ENCODE results near the gene DGCR6L.
"Not testable (repeated sequence)": the region's sequence is repeated elsewhere in the genome, so short reads cannot be mapped to it uniquely, and the experiment has no call there.

Gene DGCR6L

DNA sequence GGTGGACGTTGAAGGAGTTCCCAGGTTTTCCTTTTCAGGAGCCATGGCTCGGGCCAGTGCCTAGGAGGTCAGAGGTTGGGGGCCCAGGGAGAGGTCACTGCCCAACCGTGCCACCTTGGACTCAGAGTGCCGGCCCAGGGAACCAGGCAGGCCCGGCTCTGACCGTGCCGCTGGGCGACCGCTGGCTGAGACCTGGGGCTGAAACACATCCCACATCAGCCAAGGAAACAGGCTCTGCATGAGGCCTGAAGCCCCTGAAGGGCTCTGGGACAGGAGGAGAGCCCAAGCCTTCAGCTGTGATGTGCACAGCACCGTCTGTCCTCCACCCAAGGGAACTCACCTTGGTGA, 29.8 kb downstream of the DGCR6L start:
- DNase-seq, result no peak

DNA sequence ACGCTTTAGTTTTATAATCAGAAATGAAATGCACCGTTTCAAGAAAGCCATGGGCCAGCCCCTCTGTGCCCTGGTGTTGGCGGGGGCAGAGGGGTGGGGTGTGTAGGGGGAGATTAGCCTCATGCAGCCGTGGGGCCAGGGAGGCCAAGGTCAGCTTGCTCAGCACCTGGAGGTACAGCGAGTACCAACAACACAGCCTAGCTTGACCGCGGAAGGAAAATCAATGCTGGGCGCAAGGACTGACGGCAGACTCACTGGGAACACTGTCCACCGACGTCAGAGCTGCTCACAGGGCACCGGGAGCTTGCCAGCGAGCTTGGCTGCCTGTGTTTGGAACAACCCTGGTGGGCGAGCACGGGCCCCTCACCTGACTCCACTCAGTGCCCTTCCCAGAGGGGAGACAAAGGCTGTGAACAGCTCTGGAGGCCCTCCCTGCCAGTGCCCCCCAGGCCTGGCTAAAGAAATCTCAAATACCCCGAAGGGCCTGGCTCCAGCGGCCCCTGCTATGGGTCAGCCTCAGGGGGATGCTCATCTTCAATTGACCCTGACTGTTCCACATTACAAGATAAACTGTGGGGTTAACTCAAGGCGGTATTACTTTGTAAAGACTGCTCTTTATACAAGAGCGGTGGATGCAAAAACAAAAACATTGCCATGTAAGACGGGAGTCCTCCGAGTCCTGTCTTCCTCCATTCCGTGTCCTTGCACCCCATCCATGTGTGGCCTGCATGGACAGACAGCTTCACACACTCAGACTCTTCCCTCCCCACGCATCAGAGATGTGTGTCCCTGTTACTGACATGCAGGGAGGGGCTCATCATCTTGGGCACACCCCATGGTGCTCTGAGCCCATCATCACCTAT, 30.4 kb downstream of the DGCR6L start:
- DNase-seq, result not testable (repeated sequence)

DNA sequence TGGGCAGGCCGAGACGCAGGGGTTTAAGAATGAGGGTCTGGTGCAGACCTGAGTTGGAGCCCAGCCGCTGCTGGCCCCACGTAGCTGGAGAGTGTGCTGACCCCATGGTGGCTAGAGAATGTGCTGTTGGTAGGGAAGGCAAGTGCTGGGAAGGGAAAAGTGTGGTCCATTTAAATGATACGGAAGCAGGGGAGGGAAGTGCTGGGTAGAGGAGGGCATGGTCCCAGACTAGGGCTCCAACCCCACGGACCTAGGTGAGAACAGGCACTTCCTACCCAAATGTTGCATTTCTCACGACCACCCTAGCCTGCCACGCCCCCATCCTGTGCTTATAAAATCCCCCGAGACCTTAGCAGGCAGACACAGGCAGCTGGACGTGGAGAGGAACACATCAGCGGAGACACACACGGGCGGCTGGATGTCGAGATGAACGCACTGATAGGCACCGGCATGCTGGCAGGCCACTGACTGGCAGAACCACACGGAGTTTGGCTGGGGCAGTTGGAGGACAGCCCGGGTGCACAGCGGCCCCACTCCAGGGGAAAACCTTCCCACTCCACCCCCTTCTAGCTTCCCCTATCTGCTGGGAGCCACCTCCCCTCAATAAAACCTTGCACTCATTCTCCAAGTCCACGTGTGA, 33.0 kb downstream of the DGCR6L start:
- not testable (repeated sequence) for DNase-seq

DNA sequence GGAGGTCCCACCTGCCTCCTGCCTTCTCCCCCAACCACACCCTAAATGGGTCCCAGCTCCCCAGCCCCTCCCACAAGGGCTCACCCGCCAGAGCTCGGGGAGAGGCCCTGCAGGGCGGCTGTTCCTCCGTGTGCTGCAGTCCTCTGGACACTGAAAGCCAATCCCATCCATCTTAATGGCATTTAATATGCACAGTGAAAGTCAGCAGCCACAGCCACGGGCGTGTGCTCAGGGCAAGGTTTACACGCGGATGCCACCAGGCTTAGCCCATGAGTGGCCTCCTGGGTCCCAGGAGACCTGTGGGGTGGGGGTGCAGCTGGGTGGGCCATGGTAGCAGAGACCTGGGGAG, 33.6 kb downstream of the DGCR6L start:
- DNase-seq, result not testable (repeated sequence)

DNA sequence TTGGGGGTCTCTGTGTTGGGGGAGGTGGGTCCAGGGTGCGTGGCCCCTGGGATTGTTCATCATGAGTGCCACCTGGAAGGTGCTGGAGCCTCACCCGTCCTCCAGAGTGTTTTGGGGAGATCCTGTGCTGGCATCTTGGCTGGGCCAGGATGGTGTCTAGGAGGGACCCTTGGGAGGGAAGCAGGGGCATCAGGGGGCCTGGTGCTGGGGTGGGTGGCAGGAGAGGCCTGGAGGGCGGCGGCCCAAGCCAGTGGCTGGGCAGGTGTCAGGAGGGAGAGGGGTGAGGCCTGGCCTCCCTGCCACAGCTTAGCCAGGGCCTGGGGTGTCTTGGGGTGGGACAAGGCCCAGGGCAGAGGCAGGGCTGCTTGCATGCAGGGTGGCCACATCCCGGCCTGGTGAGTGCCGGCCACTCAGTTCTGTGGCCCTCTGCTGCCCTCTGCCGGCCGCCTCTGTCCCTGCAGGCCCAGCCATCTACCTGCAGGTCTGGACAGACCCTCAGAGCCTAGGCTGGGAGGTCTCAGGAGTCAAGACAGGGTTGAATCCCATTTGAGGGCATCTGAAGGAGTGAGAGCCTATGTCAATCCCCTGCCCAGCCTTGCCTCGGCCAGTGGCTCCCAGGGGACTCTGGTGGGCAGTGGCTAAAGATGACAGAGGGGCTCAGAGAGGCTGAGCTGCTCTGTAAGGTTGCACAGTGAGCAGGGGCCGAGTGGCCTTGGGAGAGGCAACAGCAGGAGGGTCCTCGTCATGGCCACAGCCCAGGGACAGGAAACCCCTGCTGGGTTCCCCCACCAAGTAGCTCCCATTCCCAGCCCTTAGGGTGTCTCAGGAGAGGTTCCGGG, 34.2 kb downstream of the DGCR6L start:
- DNase-seq, result peak; percentile 51

DNA sequence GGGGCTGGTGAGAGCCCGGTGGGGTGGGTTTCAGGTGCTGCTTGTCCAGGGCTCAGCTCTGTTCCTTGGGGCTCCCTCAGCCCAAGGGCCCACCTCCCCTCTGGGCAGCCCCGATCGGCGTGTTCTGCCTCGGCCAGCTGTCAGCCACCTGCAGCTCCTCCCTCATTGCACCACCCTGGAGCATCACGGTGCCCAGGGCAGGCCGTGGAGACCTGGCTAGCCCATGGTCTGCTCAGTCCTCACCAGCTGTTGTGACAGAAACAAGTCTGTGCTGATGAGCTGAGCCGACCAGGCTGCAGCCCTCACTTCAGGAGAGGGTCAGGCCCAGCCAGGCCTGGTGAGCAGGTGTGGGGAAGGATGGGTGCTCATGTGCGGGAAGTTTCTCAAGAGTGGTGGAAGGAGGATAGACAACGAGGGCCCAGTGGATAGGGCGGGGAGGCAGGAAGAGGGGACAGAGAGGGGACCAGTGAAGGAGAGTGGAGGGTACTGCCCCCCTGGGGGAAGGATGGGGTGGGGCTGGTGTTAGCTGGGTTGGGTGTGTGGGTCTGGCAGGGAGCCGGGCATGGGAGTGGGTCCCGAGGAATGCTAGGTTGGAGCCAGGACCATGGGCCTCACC, 35.3 kb downstream of the DGCR6L start:
- DNase-seq, result no peak

DNA sequence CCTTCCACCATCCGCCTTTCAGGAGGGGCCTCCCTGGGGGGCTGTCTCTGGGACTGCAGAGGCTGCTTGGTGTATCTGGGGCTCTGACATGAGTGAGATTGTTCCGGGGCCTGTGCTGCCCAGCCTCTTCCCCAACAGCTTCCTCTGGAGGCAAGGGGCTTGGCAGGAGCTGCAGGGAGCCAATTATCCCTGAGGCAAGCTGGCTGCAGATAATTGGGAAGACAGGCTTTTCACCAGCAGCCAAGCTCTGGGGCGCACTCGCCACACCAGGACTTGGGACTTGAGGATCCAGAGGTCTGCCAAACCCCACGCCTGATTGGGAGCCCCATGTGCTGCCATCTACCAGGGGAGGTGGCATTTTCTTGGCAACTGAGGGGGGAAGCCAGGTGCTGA, 36.2 kb downstream of the DGCR6L start:
- no peak for DNase-seq

DNA sequence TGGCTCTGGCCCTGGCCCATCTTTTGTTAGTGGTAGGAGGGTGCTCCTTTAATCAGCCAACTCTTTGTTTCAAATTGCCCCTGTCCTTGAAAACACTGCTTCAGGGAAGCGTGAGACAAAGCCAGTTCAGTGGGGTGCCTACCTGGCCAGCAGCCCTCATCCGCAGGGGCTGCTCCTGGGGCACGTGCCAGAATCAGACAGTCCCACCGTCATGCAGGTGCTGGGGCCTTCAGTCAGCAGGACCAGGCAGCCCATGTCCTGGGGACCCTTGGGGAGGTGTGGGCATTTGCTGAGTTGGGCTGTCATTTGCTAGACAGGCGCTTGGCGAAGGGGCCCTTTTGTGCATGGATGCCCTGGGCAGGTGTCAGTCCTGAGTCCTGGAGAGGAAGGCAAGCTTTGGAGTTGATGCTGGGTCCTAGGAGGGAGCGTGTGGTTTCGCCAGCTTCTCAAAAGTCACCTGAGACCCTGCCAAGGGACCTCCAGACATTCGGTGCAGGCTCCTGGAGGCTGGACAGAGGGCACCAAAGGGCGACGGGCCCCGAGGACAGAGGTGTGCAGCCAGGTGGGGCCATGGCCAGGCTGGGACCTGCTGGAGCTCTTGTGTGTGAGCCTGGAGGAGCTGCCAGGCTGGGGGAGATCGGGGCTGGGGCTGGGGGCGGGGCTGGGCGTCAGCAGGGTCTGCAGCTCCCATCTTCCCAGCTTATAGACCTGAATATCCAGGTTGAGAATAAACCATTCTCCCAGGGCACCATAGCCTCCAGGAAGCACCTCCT, 36.8 kb downstream of the DGCR6L start:
- DNase-seq, result no peak

DNA sequence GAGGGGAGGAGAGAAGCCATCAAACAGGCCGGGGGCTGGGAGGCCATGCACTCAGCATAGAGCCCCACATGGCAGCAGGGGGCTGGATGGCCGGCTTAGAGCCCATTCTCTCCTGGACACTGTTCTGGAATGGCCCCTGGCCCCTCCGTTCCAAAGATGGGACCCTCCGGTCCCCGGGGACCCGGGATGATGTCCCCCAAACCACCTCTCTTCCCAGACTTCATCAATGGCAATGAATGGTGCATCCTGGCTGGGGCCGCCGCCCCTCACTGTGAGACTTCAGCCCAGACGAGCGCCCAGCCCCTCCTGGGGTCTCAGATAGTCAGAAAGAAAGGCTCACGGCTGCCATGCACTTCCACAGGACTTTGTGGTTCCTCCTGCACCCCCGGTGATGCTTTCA, 38.0 kb downstream of the DGCR6L start:
- no peak for DNase-seq

DNA sequence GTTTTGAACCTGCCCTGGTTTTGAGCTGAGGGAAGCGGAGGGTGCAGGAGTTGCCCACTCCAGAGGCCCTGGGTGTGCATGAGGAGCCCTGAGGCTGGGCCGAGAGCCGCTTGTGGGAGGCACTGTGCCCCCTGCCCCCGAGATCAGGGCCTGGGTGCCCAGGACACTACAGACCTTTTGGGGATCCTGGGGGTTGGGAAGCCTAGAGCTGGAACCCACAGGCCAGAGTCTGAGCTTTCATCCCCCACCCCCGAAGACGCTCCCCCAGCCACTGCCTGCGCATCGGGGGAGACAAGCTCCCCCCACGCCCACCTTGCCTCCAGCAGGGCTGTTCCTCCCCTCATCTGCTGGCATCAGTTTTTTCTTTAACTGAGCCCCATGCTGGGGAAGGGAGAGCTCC, 38.4 kb downstream of the DGCR6L start:
- DNase-seq, result not testable (repeated sequence)

DNA sequence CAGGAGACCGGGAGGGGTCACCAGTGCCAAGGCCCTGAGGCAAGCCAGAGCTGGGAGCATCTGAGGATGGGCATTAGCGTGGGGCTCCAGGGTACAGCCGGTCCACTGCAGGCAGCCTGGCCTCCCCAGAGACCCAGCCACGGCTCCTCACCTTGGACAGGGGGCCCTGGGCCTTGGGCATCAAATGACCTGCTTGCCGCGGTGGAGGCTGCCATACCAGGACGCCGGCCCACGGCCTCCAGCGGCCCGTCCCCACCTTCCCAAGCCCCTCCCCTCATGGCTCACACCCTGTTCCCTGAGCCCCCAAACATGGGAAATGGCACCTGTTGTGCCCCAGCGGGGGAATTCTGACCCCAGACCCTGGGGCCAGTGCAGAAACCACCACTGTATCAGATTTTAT, 39.0 kb downstream of the DGCR6L start:
- DNase-seq, result no peak

DNA sequence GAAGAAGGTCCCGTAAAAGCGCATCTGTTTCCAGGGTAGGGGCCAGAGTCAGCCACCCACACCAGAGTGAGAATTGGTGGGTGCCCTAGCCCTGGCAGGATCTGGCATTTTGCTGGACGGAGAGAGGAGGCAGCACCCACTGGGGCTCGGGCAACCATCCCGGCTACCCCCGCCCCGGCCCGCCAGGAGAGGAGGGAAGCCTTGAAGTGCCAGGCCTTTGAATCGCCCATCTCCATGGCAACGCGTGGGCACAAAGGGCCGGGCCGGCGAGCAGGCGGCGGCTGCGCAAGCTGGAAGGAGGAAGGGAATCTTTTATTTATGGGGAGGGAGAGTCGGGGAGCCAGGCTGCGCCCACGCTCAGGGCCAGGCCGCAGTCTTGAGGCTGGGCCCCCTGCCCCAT, 39.7 kb downstream of the DGCR6L start:
- peak; percentile 69 for DNase-seq

DNA sequence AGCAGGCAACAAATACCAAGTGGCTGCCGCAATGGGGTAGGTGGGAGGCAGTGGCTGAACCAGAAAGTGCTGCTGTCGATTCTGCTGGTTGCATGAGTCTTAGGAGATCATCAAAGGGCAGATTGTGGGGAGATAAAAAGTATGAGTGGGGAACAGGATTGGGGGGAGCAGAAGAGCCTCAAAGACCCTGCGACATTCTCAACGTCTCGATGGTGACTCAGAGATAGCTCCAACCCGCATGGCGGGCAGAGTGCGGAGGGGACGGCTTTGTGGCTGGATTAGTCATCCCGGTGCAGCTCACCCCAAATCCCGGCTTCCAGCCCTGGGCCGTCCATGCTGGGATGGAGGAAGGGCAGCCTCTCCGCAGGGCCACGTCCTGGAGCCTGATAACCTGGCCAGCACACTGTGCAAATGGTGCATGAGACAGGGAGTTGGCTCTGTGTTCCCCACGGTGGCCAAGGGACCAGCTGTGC, 40.2 kb downstream of the DGCR6L start:
- DNase-seq, result no peak

DNA sequence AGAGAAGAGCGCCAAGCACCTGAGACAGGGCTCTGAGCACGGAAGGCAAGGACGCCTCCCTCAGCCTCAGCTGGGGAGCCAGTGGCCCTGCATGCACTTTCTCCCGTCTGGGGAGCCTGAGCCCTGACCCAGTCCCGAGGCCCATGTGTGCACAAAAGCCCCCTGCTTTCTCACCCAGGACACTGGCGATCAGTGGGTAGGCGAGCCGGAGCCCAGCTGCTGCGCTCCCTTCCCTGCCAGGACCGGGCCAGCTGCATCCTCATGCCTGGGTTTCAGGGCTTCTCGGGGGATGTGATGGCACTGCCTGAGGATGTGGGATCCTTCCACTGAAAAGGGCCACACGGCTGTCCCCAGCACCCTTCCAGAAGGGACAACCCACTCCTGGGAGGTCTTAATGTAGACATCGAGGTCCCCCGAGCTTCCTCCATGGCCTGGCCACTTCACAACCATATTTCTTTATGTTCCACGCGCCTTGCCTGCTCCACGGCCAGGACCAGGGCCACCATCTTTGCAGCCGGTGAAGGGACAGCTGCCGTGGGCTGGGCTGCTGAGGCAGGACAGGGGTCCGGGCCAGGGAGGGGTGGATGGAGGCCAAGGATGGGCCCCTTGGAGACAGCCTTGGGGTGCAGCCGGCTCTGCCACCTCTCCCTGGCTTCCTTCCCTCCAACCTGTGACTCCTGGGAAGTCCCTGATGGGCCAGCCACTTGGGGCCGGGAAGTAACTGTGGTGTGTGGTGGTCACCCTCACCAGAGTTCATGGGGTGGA, 41.0 kb downstream of the DGCR6L start:
- DNase-seq, result not testable (repeated sequence)

DNA sequence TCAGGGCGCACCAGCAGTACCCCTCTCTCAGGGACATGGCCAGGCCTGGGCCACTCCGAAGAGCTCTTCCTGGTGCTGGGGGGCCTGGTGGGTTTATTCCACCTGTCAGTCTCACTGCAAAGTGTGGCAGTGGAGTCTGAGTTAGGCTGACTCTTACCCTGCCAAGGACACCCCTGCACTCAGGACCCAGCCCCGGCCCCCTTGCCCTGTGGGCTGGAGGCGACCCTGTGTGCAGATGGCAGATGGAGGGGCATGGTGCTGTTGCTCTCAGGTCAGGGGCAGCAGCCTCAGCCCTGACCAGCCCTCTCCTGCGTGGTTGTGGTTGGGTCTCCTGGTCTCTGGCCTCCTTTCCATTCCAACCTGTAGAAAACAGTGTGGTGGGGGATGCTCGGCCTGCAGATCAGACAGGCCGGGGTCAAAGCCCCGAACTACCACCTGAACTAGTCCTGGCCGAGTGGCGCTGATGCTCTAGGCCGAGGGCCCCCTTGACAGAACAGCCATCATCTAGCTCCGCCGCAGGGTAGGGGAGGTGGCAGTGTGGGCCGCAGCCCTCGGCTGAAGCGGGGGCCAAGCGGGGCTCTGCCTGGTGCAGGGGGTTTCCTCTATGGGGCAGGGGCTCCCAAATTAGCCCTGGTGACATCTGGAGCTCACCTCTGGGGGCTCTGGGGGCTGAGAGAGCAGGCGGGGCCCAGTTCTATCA, 41.8 kb downstream of the DGCR6L start:
- DNase-seq, result not testable (repeated sequence)

DNA sequence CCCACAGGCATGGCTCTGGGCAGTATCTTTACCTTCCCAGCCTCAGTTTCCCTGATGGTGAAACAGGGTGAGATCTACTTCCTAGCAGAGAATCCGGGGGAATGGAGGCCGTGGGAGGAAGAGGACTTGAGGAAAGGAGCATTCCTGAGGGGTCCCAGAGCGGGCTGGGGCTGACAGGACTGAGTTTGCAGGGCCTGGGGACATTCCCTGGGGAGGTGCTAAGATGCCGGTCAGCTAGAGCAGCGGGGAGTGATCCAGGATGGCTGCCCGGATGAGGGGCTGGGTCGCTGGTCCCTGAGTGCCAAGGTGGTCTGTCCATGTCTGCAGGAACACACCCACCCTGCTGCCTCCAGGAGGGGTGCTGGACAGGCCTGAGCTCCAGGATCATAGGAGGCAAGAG, 43.4 kb downstream of the DGCR6L start:
- DNase-seq, result no peak

DNA sequence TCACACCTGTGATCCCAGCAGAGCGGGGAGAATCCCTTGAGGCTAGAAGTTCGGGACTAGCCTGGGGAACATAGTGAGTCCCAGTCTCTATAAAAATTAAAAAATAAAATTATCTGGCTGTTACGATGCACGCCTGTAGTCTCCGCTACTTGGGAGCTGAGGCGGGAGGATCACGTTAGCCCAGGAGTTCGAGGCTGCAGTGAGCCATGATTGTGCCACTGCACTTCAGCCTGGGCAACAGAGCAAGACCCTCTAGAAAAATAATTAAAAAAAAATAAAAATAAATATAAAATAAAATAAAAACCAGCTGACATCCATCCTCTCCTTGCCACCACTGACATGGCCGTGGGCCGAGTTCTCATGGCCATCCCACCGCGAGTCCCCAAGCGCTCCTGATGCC, 44.0 kb downstream of the DGCR6L start:
- DNase-seq, result no peak

DNA sequence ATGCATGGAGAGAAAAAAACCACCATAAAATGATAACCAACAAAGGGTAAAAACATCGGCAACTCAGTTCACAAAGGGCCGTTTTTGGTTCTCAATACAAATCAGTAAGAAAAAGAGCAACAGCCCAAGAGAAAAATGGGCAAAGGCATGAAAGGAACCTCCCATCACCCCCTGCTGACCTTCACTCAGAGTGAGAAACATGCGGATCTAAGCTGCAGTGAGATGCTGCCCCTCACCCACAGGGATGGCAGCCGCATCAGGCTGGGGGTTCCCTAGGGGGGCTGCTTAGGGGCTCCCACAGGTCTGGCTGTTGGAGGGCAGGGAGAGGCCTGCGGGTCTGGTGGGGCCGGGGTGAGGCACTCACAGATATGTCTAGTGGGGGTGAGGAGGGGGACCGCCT, 44.5 kb downstream of the DGCR6L start:
- not testable (repeated sequence) for DNase-seq

DNA sequence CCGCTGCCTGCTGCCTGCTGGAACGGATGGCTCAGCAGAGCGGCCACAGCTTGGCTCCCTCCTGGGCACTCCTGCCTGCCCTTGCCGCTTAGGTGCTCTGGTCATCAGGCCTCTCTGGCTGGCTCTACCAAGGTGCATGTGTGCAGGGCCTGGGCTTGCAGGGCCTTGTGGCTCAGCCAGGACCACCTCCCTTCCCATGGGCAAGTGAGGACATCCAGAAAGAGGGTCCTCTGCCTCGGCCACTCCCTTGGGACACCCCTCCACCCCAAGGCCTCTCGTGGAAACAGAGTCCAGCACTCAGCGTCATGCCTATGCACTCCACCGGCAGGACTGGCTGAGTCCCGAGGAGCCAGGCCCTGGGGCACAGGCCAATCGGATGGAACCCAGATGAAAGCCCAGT, 45.5 kb downstream of the DGCR6L start:
- not testable (repeated sequence) for DNase-seq

DNA sequence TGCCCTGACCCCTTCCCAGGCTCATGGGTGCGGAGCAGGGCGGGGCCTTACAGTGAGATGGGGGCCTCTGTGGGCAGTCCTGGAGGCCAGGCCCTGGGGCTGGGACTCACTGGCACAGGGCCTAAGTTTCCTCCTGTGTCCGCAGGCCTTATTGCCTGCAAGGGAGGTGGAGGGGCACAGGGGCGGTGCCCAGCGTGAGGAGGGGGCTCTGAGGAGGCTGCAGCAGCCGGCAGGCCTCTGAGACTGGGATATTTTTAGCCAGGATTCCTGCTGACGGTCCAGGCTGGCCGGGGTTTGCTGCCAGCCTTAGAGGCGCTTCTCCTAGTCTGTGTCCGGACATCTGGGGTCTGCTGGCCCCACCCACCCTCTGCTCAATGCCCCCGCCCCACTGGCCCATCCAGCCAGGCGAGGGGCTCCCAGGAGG, 46.1 kb downstream of the DGCR6L start:
- no peak for DNase-seq

DNA sequence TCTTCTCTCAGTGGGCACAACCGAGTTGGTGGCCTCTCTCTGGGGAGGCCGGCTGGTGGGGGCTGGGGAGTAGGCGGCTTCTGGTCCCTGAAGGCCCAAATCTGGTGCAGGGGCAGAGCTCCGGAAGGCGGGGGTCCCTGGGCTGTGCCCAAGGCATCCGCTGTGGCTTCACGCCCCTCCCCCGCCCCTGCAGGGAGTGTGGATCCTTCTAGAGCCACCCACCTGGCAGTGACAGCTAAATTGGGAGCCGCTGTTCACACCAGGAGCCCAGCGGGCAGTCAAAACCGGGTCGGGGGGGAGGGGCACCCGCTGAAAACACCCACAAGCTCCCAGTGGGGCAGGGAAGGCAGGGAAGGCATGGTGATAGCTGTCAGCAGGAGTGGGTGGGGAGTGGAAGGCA, 47.2 kb downstream of the DGCR6L start:
- DNase-seq, result no peak

All from DMS53 (cell line).